Measurements from ENCODE around the gene GNAS-AS1.

The GNAS-AS1 gene

GRCh38 chr20:58855506-58856389, 5.0 kb upstream of the GNAS-AS1 start:
- no peak for DNase-seq (ENCODE audit: low spot score)

- DNase-seq (ENCODE audit: low spot score): no peak
Observed at GRCh38 chr20:58854638-58855471, 4.2 kb upstream of the GNAS-AS1 start.

DNA sequence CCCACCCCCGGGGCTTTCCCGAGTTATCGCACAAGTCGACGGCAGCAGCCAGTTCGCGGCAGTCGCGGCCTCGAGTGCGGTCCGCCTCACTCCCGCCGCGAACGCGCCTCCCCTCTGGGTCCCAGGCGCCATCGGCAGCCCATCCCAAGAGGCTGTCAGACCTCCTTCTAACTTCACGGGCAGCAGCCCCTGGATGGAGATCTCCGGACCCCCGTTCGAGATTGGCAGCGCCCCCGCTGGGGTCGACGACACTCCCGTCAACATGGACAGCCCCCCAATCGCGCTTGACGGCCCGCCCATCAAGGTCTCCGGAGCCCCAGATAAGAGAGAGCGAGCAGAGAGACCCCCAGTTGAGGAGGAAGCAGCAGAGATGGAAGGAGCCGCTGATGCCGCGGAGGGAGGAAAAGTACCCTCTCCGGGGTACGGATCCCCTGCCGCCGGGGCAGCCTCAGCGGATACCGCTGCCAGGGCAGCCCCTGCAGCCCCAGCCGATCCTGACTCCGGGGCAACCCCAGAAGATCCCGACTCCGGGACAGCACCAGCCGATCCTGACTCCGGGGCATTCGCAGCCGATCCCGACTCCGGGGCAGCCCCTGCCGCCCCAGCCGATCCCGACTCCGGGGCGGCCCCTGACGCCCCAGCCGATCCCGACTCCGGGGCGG, 3.4 kb upstream of the GNAS-AS1 start:
- DNase-seq (ENCODE audit: low spot score): no peak

DNA sequence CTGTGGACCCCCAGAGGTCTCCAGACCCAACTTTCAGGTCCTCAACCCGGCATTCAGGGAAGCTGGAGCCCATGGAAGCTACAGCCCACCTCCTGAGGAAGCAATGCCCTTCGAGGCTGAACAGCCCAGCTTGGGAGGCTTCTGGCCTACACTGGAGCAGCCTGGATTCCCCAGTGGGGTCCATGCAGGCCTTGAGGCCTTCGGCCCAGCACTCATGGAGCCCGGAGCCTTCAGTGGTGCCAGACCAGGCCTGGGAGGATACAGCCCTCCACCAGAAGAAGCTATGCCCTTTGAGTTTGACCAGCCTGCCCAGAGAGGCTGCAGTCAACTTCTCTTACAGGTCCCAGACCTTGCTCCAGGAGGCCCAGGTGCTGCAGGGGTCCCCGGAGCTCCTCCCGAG, 2.8 kb upstream of the GNAS-AS1 start:
- no peak for DNase-seq (ENCODE audit: low spot score)

DNA sequence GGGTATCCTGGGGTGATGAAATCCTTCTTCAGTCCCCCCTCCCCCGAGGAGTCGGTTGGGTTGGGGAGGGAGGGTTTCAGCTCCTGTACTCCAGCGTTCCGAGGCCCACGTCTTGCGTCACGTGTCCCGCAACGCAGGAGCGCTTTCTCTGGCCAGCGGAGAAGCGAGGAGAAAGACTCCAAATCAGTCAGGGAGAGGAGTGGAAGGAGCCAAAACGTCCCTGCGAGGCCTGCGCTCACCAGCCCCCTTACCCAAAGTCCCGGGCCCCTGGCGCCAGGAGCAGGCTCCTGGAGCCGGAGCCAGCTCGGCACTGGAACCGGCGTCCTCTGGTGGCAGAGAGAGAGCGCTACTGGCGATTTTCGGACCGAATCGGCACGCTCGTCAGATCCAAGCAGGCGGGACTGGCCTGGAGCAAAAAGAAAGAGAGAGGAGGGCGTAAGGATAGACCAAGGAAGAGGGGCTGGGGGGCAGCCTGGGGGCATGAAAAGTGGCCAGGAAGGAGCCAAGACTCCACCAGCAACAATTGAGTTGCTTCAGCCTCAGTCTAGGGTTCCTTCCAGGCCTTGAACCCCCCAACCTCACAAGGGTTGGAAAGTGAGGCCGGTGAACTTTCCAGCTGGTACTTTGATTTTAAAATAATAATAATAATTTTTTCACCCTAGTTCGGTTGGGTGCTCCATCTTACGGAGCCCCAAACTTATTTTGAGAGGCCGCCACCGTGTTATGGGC, 2.0 kb upstream of the GNAS-AS1 start, which contains the start of gene GNAS:
TSS of gene GNAS (plus strand) at position 174 of the 729 bp plus-strand sequence.
- DNase-seq (ENCODE audit: low spot score): no peak

DNA sequence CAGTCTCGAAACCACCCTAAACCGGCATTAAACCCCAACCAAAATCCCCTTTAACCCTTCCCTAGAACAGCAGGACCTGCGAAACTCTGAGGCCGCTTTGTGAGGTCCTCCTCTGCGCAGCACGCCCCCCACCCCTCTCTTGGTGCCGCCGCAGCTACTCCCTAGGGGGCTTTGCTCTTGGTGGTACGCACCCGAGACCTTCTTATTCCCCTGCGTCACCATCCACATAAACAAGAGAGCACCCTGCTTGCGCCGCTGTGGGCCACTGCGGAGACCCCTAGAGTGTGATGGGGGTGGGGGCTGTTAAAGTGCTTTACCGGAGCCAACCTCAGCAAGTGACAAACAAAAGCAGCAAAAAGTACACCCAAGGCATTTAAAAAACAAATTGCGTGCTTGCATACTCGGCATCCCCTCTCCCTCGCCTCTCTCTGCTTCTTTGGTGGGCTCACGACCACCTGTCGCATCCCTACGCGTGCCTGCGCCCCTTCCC, 1.3 kb upstream of the GNAS-AS1 start:
- no peak for DNase-seq (ENCODE audit: low spot score)

GRCh38 chr20:58851221-58851968, 693 bp upstream of the GNAS-AS1 start:
- DNase-seq (ENCODE audit: low spot score): no peak

DNA sequence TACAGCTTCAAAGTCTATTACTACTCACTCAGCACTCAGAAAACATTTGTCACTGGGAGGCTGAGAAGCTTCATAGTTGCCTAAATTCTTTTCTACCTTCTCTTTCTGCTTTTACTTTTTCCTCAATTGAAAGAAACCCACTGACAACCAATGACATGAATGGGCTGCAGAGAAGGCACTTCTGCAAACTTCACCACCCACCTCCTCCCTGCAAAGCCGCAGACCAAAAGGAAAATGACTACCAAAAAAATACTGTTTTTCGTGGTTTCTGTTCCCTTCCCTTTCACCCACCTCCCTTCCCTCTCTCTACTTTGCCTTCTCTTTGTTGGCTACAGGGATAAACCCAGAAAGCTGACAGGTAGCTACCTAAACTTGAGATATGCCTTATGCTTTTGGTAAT, 3.2 kb downstream of the GNAS-AS1 start:
- no peak for DNase-seq (ENCODE audit: low spot score)

DNA sequence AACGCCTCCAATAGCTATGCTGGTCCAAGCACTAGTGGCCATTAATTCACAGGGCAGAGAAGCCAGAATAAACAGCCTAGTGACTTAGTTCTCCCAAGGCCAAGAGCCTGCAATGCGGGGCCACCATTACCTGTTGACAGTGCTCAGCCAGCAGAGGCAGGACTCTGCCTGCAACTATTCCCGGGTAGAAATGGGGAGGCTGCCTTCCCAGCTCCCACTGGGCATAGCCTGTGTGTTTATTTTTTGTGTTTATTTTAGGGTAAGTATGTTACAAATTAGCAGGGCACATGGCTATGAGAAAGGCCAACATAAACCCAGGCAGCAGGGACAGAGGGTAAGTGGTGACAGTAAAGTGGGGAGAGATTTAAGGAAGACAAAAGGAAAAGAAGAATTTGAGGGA, 5.0 kb downstream of the GNAS-AS1 start:
- no peak for DNase-seq (ENCODE audit: low spot score)

DNA sequence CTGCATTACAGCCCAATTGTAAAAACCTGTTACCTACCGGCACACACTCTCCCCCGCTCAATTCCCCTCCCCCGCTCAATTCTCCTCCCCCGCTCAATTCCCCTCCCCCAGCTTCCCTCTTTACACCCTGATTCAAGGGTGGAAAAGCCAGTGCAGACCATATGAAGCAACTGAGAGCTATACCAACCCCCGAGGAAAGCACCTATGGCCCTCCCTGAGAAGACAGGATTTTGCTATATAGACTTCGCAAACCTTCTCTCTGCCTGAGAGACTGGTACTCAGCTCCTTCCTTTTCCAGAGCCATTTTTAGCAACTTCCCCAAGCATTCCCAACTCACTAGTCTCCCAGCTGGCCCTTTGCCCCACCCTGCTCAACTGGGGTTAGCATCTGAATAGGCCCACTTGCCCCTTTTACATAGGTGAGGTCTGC, 7.6 kb downstream of the GNAS-AS1 start:
- no peak for DNase-seq (ENCODE audit: low spot score)

- DNase-seq (ENCODE audit: low spot score): no peak
Observed at GRCh38 chr20:58842276-58842675, 8.4 kb downstream of the GNAS-AS1 start.

GRCh38 chr20:58841539-58842264, 9.0 kb downstream of the GNAS-AS1 start:
- DNase-seq (ENCODE audit: low spot score): no peak

GRCh38 chr20:58840816-58841538, 9.7 kb downstream of the GNAS-AS1 start:
- no peak for DNase-seq (ENCODE audit: low spot score)

GRCh38 chr20:58839991-58840747, 10.5 kb downstream of the GNAS-AS1 start:
- DNase-seq (ENCODE audit: low spot score): no peak

DNA sequence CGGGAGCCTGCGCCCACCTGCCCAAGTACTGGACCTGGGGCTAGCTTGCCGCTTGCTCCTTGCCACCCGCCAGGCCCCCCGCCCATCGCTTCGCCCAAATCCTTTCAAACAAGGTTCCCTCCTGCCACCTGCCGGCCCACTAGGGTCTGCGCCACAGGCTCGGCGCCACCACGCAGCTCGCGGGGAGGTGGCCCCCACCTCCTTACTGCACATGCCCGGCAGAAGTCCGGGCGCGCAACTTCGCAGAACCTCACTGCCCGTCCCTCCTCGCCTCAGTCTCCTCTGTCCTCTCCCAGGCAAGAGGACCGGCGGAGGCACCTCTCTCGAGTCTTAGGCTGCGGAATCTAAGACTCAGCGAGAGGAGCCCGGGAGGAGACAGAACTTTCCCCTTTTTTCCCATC, 11.2 kb downstream of the GNAS-AS1 start:
- DNase-seq (ENCODE audit: low spot score): peak; percentile 80

GRCh38 chr20:58838174-58838573, 12.5 kb downstream of the GNAS-AS1 start:
- DNase-seq (ENCODE audit: low spot score): no peak

GRCh38 chr20:58837717-58838116, 13.0 kb downstream of the GNAS-AS1 start:
- no peak for DNase-seq (ENCODE audit: low spot score)

- DNase-seq (ENCODE audit: low spot score): no peak
Observed at GRCh38 chr20:58836616-58837204, 14.0 kb downstream of the GNAS-AS1 start.
